Activated naive CD8-positive, alpha-beta T cell treated with anti-CD3 and anti-CD28 coated beads for 36 hours (primary cell): ENCODE data around the gene CCNK. TPM values are rescaled to one million over a fixed set of nuclear protein-coding genes. Genes with fewer than 3 reads are reported as not detected.

Experiments used
- DNase-seq: peaks from one replicate; pipeline ENCODE4 v3.0.0; 2021
- H3K27ac Mint-ChIP-seq: one replicate; pipeline ENCODE4 v1.8.0; 2022; ENCODE audit warnings: mild to moderate bottlenecking, moderate library complexity, mixed read lengths
- H3K27me3 Mint-ChIP-seq: one replicate; pipeline ENCODE4 v1.8.0; 2022; ENCODE audit warnings: mild to moderate bottlenecking, mixed read lengths
- H3K36me3 Mint-ChIP-seq: one replicate; pipeline ENCODE4 v1.8.0; 2021; ENCODE audit warnings: mild to moderate bottlenecking, mixed read lengths
- H3K4me1 Mint-ChIP-seq: one replicate; pipeline ENCODE4 v1.8.0; 2021; ENCODE audit warnings: mixed read lengths
- H3K4me3 Mint-ChIP-seq: one replicate; pipeline ENCODE4 v1.8.0; 2022; ENCODE audit warnings: mild to moderate bottlenecking, moderate library complexity, mixed read lengths
- H3K9me3 Mint-ChIP-seq: one replicate; pipeline ENCODE4 v1.8.0; 2022; ENCODE audit warnings: mixed read lengths
- total RNA-seq, 2 experiments: library from RNA; stranded (reverse); gene quantifications; one replicate each; pipeline ENCODE4 v1.2.3, GENCODE V29; 2021

The CCNK gene
- total RNA-seq, 2 experiments from 2014 or later, result 103 to 108 TPM

DNA sequence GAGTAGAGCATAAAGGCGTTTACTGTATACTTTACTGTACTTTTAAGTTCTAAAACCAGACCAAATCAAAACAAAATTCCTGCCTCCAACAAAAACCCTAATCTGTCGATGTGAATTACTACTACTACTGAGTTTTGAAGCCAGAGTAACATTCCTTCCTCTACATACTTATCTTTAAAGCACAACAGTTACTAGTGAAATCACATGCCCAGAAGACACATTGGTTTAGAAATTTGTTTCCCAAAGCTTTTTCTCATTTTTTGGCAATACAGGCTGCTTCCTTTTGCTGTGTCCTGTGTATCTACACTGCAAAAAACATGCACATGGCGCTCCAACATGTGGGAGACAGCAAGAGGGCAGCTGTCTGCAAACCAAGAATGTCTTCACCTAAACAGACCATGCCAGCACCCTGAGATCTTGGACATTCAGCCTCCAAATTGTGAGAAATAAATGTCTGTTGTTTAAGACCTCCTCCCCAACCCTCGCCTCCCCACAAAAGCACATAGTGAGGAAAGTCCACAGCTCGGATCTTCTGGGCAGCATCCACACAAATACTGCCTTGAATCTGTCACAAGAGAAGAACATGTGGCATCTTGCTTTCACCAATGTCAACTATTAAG is 21.6 kb upstream of the CCNK start:
- no peaks in the 10 kb centered on the region for H3K9me3 Mint-ChIP-seq
- no peak overlapping the region for H3K27ac Mint-ChIP-seq
- no peaks in the 10 kb centered on the region for H3K4me1 Mint-ChIP-seq
- peaks cover 14% of the 10 kb centered on the region for H3K36me3 Mint-ChIP-seq
- no peak overlapping the region for H3K4me3 Mint-ChIP-seq
- H3K27me3 Mint-ChIP-seq, result no peaks in the 10 kb centered on the region
- no peak for DNase-seq

DNA sequence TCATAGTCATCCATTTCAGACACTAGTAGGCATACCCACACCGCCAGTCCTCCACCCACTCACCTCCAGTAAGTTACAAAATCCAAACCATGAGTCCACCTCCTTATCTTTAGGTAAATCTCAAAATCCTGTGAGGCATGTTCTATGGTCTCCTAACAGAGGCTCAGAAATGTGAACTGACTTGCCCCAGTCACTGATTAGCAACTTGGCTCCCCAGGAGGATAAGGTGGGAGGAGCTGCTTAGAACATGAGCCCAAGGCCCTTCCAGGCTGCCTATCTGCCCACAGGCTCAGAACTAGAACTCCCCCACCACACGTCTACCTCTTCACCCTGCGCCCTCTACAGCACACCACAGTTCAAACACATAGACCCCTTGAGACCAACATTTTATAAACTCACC is 20.4 kb upstream of the CCNK start:
- H3K27ac Mint-ChIP-seq, result no peak overlapping the region
- no peak for DNase-seq

DNA sequence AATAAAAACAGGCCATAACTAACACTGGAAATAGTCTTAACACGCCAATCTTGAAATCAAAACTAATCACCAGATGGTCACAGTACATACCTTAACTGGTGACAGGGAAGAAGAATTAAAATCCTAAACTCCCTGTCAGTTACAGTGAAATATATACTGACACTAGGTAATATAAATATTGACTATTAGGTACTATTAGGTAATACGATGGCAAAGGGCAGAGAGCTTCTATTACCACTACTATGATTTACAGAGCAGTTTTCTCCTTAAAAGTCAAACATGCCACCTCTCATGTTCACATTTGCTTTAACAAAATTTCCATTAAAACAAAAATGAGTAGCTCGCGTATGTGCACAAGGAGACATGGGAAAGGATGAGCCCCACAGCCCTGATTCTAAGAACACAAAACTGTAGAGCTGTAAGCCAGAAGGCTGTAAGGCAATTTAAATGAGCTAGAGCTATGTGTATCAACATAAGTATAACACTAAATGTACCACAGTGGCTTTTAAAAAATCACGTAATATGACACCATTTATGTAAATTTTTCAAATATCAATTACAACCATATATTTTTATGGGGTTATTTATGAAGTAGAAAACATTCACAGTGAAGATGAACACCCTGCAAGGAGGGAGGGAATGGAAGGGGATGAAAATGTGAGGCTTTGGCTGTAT is 19.7 kb upstream of the CCNK start:
- Mint-ChIP-seq H3K4me3 (no peak overlapping the region), H3K27ac (no peak overlapping the region), H3K4me1 (peaks cover 2% of the 10 kb centered on the region), H3K36me3 (peaks cover 12% of the 10 kb centered on the region), H3K9me3 (no peaks in the 10 kb centered on the region), H3K27me3 (no peaks in the 10 kb centered on the region)
- DNase-seq, result no peak

More for the DNA sequence above, 20.4 kb upstream of the CCNK start:
- H3K4me3 Mint-ChIP-seq, result no peak overlapping the region
- H3K27me3 Mint-ChIP-seq, result no peaks in the 10 kb centered on the region
- peaks cover 12% of the 10 kb centered on the region for H3K36me3 Mint-ChIP-seq
- no peaks in the 10 kb centered on the region for H3K9me3 Mint-ChIP-seq
- no peaks in the 10 kb centered on the region for H3K4me1 Mint-ChIP-seq

DNA sequence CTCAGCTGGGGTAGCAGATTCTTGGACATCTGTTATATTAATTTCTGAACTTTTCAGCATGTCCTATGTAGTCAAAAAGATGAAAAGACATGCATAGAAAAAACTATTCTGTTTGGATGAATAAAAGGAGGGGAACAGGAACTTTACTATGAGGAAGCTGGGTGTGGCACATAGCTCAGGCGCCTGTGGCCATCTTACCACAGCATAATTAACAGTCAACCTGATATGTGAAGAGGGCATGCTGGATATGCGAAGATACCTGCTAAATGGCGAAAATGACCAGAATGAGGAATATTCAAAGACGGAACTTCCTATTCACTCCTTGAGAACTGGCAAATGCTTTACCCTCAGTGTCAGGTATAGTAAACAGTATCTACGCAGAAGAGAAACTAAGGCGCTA is 19.0 kb upstream of the CCNK start:
- H3K4me3 Mint-ChIP-seq, result no peak overlapping the region
- peaks cover 3% of the 10 kb centered on the region for H3K4me1 Mint-ChIP-seq
- H3K36me3 Mint-ChIP-seq, result peaks cover 11% of the 10 kb centered on the region
- DNase-seq, result no peak
- H3K27me3 Mint-ChIP-seq, result no peaks in the 10 kb centered on the region
- no peak overlapping the region for H3K27ac Mint-ChIP-seq
- no peaks in the 10 kb centered on the region for H3K9me3 Mint-ChIP-seq

DNA sequence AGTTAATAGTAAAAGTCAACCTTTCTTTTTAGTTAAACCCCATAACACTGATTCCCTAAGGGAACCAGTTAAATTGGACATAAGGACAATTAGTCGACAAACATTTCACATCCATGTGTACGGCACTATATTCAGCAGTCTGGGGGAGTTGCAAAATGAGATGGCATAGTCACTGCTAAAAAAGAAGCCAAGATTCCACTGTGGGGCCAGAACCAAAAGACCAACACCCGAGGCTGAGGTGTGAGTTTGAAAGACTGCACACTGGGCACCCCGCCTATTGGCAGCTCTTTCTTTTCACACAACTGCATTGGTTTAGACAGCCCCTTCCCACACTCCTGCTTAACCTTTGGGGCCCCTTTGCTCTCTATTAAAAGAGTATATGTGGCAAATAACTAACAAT is 17.2 kb upstream of the CCNK start:
- Mint-ChIP-seq H3K27me3 (no peaks in the 10 kb centered on the region), H3K4me1 (peaks cover 17% of the 10 kb centered on the region), H3K4me3 (no peak overlapping the region), H3K27ac (no peak overlapping the region), H3K36me3 (peaks cover 7% of the 10 kb centered on the region), H3K9me3 (no peaks in the 10 kb centered on the region)
- DNase-seq, result no peak

DNA sequence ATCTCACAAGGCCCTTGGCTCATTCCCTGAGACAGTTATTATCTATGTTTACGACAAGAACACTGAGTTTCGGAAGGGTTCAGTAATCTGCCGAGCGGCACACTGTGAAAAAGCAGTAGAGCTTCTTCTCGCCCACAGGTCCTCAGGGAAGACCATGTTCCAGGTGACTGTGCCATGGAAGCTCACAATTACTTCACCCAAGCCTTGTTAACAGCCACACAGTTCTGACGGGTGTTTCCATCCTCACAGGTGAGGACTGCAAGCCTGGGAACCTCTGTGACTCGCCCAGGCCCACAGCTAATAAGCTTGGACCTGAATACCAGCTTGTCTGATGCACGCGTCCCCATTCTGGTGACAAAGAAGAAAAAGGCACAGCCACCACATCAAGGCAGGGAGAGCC is 15.9 kb upstream of the CCNK start:
- Mint-ChIP-seq H3K4me3 (no peak overlapping the region), H3K36me3 (peaks cover 6% of the 10 kb centered on the region), H3K27me3 (no peaks in the 10 kb centered on the region), H3K4me1 (peaks cover 26% of the 10 kb centered on the region), H3K27ac (no peak overlapping the region), H3K9me3 (no peaks in the 10 kb centered on the region)
- no peak for DNase-seq

DNA sequence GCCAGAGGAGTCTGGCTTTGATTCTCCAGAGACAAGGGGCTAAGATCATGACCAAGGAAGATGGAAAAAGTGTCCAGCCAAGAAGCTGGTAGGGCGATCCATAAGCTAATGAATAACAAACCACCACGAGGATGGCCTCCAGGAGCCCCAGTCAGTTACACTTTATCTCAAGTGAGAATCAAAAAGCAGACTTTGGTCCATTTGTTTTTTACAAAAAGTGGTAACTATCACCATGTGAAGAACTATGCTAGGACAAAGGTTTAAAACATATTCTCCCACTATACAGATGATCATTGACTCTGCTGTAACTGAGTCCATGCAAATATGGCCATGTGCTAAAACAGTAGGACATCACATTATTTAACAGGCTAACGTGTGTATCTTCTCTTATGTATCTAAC is 14.5 kb upstream of the CCNK start:
- DNase-seq, result no peak
- Mint-ChIP-seq H3K9me3 (no peaks in the 10 kb centered on the region), H3K36me3 (peaks cover 6% of the 10 kb centered on the region), H3K4me1 (peaks cover 32% of the 10 kb centered on the region), H3K27ac (no peak overlapping the region), H3K4me3 (no peak overlapping the region), H3K27me3 (no peaks in the 10 kb centered on the region)

DNA sequence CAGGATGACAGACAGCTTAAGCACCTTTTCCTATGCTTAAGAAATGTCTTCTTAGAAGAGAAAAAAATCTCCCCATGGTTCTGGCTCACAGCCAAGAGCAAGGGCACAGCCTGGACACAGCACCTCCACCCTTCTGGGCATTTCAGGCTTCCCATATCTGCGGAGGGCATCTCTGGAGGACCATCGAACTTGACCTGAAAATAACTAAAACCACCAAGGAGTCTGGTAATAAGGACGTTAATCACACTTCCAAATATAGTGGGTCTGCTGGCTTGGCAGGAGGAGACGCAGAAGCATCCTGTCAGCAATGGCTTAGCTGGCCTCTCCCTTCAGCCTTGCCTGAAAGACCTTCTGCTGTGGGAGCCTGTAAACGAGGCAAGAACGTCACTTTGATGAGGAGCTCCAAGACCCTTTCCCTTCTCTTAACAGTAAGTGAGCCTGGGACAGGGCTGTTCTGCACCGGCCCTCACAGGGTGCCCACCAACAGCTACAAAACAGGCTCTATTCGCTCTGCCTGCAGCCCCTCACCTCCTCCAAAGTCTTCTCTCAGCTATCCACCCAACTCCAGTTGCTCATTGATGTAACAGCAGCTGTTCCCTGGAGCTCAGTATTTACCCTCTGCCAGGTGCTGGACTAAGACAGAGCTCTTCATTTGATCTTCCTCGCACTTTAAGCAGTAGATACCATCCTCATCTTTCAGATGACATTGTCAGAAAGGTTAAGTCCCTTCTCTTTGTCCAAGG is 13.7 kb upstream of the CCNK start:
- no peak for DNase-seq
- Mint-ChIP-seq H3K36me3 (peaks cover 6% of the 10 kb centered on the region), H3K27ac (no peak overlapping the region), H3K4me3 (no peak overlapping the region), H3K9me3 (no peaks in the 10 kb centered on the region), H3K27me3 (no peaks in the 10 kb centered on the region), H3K4me1 (peaks cover 32% of the 10 kb centered on the region)

DNA sequence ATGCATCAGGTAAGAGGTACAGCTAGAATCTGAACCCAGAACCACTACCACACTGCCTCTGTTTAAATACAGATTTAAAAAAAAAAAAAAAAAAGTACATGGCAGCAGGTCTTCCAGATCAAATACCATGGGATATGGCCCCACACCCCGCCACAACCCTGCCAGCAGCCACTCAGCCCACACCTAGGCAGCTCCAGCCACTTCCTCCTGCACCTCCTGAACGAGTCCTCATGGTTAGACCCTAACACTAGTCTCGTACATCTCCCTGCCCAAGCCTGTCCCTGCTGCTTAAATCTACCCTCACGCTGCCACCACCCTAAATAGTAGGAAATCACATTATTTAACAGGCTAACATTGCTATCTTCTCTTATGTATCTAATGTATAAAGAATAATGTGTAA is 13.1 kb upstream of the CCNK start:
- Mint-ChIP-seq H3K27me3 (no peaks in the 10 kb centered on the region), H3K4me3 (no peak overlapping the region), H3K36me3 (peaks cover 6% of the 10 kb centered on the region), H3K9me3 (no peaks in the 10 kb centered on the region), H3K4me1 (peaks cover 36% of the 10 kb centered on the region), H3K27ac (no peak overlapping the region)
- no peak for DNase-seq

DNA sequence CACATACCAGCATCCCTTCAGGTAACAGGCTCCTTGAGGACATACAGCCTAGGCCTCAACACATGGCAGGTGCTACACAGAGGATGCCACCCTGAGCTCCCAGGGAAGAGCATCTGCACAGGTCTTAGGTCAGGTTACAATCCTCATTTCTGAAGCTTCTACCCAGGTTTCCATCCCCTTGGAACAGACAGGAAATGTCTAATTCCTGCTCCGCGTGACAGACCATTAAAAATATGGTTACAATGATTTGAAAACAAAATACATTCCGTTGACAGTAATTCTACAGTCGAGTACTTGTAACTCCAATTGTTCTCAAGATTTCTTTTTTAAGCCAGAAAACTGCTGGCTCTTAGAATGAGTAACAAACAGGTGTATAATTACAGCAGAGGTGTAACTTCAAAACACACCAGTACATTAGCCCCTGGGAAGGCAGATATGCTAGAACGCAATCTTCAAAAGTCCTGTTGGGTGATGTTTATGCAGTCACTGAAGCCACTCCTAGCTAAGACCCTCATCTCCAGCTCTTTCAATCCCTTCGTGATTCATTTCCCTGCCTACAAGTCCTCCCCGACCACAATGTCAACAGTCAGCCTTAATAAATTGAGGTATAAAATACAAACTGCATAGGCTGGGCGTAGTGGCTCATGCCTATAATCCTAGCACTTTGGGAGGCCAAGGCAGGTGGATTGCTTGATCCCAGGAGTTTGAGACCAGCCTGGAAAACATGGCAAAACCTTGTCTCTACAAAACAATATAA is 12.2 kb upstream of the CCNK start:
- no peak for DNase-seq
- H3K36me3 Mint-ChIP-seq, result no peaks in the 10 kb centered on the region
- no peak overlapping the region for H3K27ac Mint-ChIP-seq
- H3K4me1 Mint-ChIP-seq, result peaks cover 37% of the 10 kb centered on the region
- H3K4me3 Mint-ChIP-seq, result no peak overlapping the region
- no peaks in the 10 kb centered on the region for H3K27me3 Mint-ChIP-seq
- no peaks in the 10 kb centered on the region for H3K9me3 Mint-ChIP-seq

DNA sequence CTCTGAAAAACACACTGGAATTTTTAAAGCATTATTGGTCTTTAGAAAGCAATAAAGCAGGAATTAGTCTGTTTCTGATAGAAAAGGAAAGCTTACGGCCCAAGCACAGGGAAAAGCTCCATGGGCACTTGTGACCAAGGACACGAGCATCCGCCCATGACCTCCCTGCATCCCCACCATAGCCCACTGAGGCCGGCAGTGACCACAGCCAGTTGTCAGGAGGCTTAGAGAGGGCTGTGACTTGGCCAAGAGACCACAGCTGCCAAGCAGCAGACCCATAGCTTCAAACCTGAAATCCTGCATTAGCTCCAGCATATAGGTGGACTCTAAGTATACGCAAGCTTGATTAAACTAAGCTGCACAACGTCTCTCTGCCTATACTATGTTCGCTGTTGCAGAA is 9.5 kb upstream of the CCNK start:
- H3K4me1 Mint-ChIP-seq, result peaks cover 45% of the 10 kb centered on the region
- H3K27ac Mint-ChIP-seq, result no peak overlapping the region

DNA sequence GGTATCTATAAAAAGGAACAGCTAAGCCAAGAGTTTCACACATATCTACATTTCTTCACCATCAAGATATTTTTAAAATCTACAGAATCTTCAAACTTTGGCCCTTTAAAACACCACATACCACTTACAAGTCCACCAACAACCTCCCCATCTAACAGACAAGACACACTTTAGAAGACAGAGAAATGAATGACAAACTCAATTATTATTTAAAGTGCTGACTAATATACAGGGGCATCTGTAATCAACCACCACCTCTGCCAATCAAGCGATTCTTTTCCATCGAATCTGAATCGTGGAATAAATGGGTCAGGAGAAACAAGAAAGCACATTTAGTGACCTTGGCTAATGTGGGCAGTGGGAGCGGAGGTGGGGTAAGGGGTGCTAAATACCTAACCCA is 8.3 kb upstream of the CCNK start:
- no peaks in the 10 kb centered on the region for H3K27me3 Mint-ChIP-seq
- H3K4me1 Mint-ChIP-seq, result peaks cover 45% of the 10 kb centered on the region
- no peak overlapping the region for H3K4me3 Mint-ChIP-seq

More for the DNA sequence above, 9.5 kb upstream of the CCNK start:
- no peak for DNase-seq
- H3K36me3 Mint-ChIP-seq, result no peaks in the 10 kb centered on the region
- no peaks in the 10 kb centered on the region for H3K9me3 Mint-ChIP-seq
- no peaks in the 10 kb centered on the region for H3K27me3 Mint-ChIP-seq
- no peak overlapping the region for H3K4me3 Mint-ChIP-seq

DNA sequence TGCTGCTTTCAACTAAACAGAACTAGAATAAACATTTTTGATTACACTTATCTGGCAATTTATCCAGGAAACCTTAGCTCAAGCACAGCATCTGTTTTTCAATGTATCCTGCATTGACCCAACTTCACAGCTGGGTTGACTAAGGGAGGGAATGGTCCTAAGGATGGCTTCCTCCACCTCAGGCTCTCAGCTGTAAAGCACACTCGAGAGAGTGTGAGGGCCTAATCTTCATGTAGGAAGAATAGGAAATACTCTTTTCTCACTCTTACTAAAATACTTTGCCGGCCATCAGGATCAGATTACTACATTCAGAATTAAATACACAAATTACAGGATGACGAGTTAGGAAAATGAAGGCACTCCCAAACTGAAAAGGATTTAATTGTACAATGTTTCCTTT is 7.8 kb upstream of the CCNK start:
- Mint-ChIP-seq H3K27ac (no peak overlapping the region), H3K27me3 (no peaks in the 10 kb centered on the region), H3K4me1 (peaks cover 45% of the 10 kb centered on the region), H3K36me3 (peaks cover 5% of the 10 kb centered on the region), H3K9me3 (no peaks in the 10 kb centered on the region), H3K4me3 (no peak overlapping the region)
- DNase-seq, result no peak

More for the DNA sequence above, 8.3 kb upstream of the CCNK start:
- Mint-ChIP-seq H3K9me3 (no peaks in the 10 kb centered on the region), H3K36me3 (peaks cover 2% of the 10 kb centered on the region), H3K27ac (no peak overlapping the region)
- no peak for DNase-seq

DNA sequence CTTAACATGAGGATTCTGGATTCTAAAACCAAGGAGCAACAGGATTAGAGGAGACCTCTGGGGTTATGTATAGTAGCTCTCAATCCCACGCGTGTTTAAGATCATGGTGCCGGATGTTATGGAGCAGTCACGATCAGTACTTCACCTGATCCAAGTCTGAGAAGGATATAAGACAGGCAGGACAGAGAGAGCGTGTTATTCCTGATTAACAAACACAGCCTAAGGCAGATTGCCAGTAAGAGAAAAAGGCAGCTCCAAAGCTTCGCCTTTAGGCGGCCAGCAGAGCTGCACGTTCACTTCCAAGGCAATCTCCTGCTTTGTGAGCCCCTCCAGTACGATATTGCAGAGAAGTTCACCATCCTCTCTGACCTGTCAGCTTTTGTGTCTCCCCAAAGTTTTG is 6.0 kb upstream of the CCNK start:
- peaks cover 41% of the 10 kb centered on the region for H3K4me1 Mint-ChIP-seq

DNA sequence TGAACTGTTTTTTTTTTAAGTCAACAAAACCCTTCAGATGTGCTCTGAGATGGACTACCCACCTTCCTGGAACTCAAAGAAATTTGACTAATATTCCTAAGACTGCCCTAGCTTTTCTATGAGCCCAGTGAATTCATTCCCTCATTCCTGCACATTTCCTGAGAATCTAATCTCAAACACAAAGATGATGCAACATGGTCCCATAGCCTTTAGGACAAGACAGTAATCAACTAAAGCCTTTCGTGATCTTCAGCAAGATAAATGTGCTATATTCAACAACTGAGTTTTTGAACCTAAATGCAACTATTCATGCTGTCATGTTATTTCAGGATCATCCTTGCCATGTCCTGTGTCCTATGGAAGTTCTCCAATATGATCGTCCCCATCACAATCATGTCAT is 5.5 kb upstream of the CCNK start:
- H3K4me3 Mint-ChIP-seq, result no peak overlapping the region
- H3K9me3 Mint-ChIP-seq, result no peaks in the 10 kb centered on the region
- no peaks in the 10 kb centered on the region for H3K27me3 Mint-ChIP-seq
- peaks cover 41% of the 10 kb centered on the region for H3K4me1 Mint-ChIP-seq
- H3K27ac Mint-ChIP-seq, result no peak overlapping the region
- H3K36me3 Mint-ChIP-seq, result peaks cover 5% of the 10 kb centered on the region
- DNase-seq, result no peak

More for the DNA sequence above, 6.0 kb upstream of the CCNK start:
- no peaks in the 10 kb centered on the region for H3K27me3 Mint-ChIP-seq
- no peak for DNase-seq
- no peaks in the 10 kb centered on the region for H3K9me3 Mint-ChIP-seq
- H3K36me3 Mint-ChIP-seq, result peaks cover 5% of the 10 kb centered on the region
- no peak overlapping the region for H3K27ac Mint-ChIP-seq
- H3K4me3 Mint-ChIP-seq, result no peak overlapping the region
